Small intestine (tissue), 7 donors: Measurements from ENCODE around the gene MRGPRG. TPM values are rescaled to one million over a fixed set of nuclear protein-coding genes. Genes with fewer than 3 reads are reported as not detected.
A peak's percentile ranks its signal among the peaks of the same experiment; 100 is the strongest.

Experiments
- DNase-seq, 2 donors: peaks; one replicate each; pipeline versions ENCODE4 v3.0.0 to v3.0.0-alpha.2; 2013
- FAIRE-seq: peaks from 2 replicates; lab custom pipeline; 2012; peaks lifted over from hg19 to GRCh38; lab: Jason Lieb, UNC
- H3K27ac ChIP-seq, 3 donors: one replicate each; pipeline ENCODE4 v1.5.1; 2013; ENCODE audit warnings: low read length in 2 of 3, mild to moderate bottlenecking in 2 of 3, control low read depth in 1 of 3, inconsistent platforms in 1 of 3, low read depth in 1 of 3, moderate library complexity in 1 of 3
- H3K27me3 ChIP-seq, 3 donors: one replicate each; pipeline ENCODE4 v1.6.1; 2013; ENCODE audit warnings: low read length in 3 of 3, inconsistent platforms in 1 of 3; ENCODE audit not compliant: control insufficient read depth in 3 of 3, insufficient read depth in 3 of 3
- H3K36me3 ChIP-seq, 3 donors: one replicate each; pipeline ENCODE4 v1.6.1; 2013; ENCODE audit warnings: low read length in 3 of 3, inconsistent platforms in 1 of 3, low read depth in 1 of 3, mild to moderate bottlenecking in 1 of 3, moderate library complexity in 1 of 3; ENCODE audit not compliant: control insufficient read depth in 3 of 3, insufficient read depth in 2 of 3
- H3K4me1 ChIP-seq, 3 donors: one replicate each; pipeline ENCODE4 v1.6.1; 2013; ENCODE audit warnings: low read length in 2 of 3, inconsistent platforms in 1 of 3, low read depth in 1 of 3, mild to moderate bottlenecking in 1 of 3, moderate library complexity in 1 of 3; ENCODE audit not compliant: control insufficient read depth in 3 of 3, insufficient read depth in 2 of 3
- H3K4me3 ChIP-seq, 3 donors: one replicate each; pipeline ENCODE4 v1.5.1; 2013; ENCODE audit warnings: low read length in 3 of 3, control low read depth in 1 of 3, inconsistent platforms in 1 of 3, low read depth in 1 of 3, mild to moderate bottlenecking in 1 of 3, moderate library complexity in 1 of 3
- H3K9me3 ChIP-seq, 2 donors: one replicate each; pipeline ENCODE4 v1.6.1; 2013; ENCODE audit warnings: low read depth in 1 of 2, low read length in 1 of 2; ENCODE audit not compliant: control insufficient read depth in 2 of 2, insufficient read depth in 1 of 2
- WGBS, 3 donors: extraction: QIAGEN DNeasy Blood & Tissue Kit; methylation state at CpG; one replicate each; pipeline ENCODE4 v1.1.7; 2013; 5-methylcytosine and 5-hydroxymethylcytosine counted together
- polyA plus RNA-seq, 4 donors: library from polyadenylated mRNA; stranded (reverse) in 3 of 4; unstranded in 1 of 4; fragments of 200-250 nt in 3 of 4; fragments of 120-200 nt in 1 of 4; gene quantifications; one replicate each; pipeline versions ENCODE4 v1.2.1 to v1.2.3, GENCODE V29; 2013
- donor health status: healthy with polysubstance abuse.
- donor health status: control.
- donor health status: control.
- donor health status: Bipolar disorder and iron deficiency.
- donor health status: healthy.

MRGPRG gene
- polyA plus RNA-seq, 4 donors, result not detected

DNA sequence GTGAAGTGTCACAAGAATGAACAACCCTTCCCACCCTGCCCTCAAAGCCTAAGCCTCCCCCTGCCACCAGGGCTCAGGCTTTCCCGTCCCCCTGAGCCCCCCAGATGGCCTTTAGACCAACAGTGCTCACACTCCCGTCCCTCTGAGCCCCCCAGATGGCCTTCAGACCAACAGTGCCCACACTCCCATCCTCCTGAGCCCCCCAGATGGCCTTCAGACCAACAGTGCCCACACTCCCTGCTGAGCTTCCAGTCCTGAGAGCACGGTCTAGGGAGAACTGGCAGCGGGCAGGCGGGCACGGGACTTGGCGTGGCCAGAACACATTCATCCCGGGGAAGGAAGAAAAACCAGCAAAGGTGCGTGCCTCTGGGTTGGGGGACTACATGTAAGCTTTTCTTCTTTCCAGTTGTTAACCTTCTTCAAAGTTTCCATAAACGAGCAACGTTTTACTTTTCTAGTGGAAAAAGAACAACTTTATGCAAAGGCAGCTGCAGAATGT, 2.5 kb downstream of the MRGPRG start:
- DNase-seq (no peak), FAIRE-seq (no peak)
- no peak overlapping the region for H3K4me3 ChIP-seq
- peaks cover 0 to 4% of the 10 kb centered on the region in 2 donors for H3K9me3 ChIP-seq
- peaks cover 0 to 29% (median 3%) of the 10 kb centered on the region in 3 donors for H3K27me3 ChIP-seq
- H3K4me1 ChIP-seq, result no peaks in the 10 kb centered on the region
- no peak overlapping the region for H3K27ac ChIP-seq
- H3K36me3 ChIP-seq, result no peaks in the 10 kb centered on the region
- 61 to 71% (median 62%) methylated on average over 11 of the region's 11 CpGs for WGBS, 3 donors

DNA sequence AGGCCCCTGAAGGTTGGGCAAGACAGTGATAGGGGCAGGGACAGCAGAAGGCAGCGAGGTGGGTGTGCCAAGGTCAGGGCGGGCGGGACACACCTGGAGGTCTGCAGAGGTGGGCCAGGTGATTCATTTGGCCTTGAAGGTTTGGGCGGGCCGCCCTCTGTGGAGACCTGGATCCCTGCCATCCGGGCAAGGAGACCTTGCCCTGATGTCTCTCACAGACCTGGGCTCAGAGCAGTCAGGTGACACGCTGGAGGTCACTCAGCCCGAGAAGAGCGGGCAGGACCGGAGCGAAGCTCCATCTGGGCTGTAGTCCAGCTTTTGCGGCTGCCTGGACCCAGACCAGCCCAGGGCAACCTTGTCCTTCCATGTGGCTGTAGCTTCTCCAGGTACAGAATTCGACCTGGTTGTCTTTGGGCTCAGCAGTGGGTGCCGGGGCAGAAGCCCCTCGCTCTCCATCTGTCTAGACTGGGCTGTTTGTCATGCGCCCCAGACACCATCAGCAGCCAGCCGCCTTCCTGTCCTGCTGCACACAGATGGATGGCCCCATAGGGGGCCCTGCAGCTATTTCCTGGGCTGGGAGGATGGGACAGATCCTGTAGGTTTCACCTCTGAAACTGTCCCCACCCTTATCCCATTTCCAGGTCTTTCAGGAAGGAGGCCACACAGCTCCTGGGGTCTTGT, 3.1 kb downstream of the MRGPRG start:
- H3K27me3 ChIP-seq, result peaks cover 0 to 23% (median 3%) of the 10 kb centered on the region in 3 donors
- no peak overlapping the region for H3K4me3 ChIP-seq
- H3K4me1 ChIP-seq, result no peaks in the 10 kb centered on the region
- H3K27ac ChIP-seq, result no peak overlapping the region
- DNase-seq, result peak in 1 of 2 donors; percentile 9
- no peak for FAIRE-seq
- peaks cover 0 to 6% of the 10 kb centered on the region in 2 donors for H3K9me3 ChIP-seq
- WGBS, 3 donors, result 18 to 59% (median 39%) methylated on average over 17 of the region's 17 CpGs
- H3K36me3 ChIP-seq, result no peaks in the 10 kb centered on the region

DNA sequence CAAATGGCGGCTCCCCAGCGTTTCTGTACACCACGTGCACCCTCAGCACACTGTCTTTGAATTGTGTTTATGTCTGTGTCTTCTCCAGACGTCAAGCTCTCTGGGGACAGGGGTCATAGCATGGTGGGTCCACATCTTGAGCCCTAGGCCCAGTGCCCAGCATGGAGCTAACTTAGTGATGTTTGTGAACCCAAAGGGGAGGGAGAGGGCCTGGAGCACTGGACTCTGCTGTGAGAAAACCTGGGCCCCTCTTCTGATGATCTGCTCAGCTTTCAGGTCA, 4.3 kb downstream of the MRGPRG start:
- no peak overlapping the region for H3K27ac ChIP-seq
- peaks cover 0 to 8% of the 10 kb centered on the region in 2 donors for H3K9me3 ChIP-seq
- DNase-seq (no peak), FAIRE-seq (no peak)
- H3K27me3 ChIP-seq, result peaks cover 0 to 16% (median 3%) of the 10 kb centered on the region in 3 donors
- no peaks in the 10 kb centered on the region for H3K36me3 ChIP-seq
- WGBS, 3 donors, result 74 to 80% (median 79%) methylated on average over 4 of the region's 4 CpGs
- no peak overlapping the region for H3K4me3 ChIP-seq
- H3K4me1 ChIP-seq, result no peaks in the 10 kb centered on the region

DNA sequence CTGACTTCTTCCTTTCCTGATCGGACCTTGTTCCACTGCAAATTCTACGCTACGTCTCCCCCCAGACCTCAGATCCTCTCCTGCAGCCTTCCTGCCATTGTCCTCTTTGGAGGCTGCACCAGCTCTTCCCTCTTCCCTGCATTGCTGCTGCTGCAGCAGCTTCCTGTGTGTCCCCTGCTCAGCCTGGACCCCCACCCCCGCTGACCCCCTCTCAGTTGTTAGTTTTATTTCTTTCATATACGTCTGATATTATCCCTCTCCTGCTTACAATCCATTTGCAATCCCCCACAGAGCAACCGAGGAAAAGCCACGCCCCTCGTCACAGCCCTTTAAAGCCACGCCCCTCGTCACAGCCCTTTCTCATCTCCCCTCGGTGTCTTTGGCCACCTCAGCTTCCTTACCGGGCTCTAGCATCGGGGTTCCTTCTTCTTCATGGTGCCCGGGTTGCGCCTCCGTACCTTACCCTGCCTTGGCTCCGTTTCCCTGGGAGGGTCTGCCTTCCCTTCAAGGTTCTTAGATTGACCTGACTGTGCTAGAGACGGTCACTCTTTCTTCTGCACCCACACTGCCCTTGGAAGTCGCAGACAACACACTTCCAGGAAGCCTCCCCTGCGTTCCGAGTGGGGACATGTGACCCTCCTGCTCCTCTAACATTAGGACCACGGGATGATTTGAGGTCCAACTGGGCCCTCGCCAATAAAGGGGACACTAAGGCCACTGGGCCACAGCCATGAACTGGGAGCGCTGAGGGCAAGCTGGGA, 4.8 kb downstream of the MRGPRG start:
- FAIRE-seq (no peak), DNase-seq (no peak)
- H3K27me3 ChIP-seq, result peaks cover 0 to 12% (median 3%) of the 10 kb centered on the region in 3 donors
- WGBS, 3 donors, result 58 to 63% (median 61%) methylated on average over 24 of the region's 24 CpGs
- H3K9me3 ChIP-seq, result peaks cover 0 to 8% of the 10 kb centered on the region in 2 donors
- H3K27ac ChIP-seq, result no peak overlapping the region
- no peak overlapping the region for H3K4me3 ChIP-seq
- H3K4me1 ChIP-seq, result no peaks in the 10 kb centered on the region
- no peaks in the 10 kb centered on the region for H3K36me3 ChIP-seq

DNA sequence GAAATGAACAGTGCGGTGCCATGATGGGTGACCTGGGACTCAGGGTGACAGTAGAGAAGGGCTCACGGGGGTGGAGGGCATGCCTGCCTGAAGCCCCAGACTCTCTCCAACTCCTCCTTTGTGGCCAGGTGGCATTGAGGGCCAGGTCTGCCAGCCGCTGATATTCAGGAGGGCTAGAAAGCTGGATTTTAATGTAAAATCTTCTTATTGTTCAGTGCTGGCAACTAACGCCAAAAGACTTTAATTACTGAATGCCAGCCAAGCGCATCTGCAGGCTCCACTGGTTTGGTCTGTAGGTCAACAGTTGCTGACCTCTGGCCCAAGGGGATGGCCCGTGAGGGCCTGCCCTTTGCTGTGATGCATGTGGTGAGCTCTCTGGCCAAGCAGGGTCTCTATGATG, 10.3 kb downstream of the MRGPRG start:
- Histone ChIP-seq H3K9me3 (peaks cover 0 to 8% of the 10 kb centered on the region in 2 donors), H3K4me3 (no peak overlapping the region), H3K36me3 (no peaks in the 10 kb centered on the region), H3K4me1 (peaks cover 0 to 4% (median 0%) of the 10 kb centered on the region in 3 donors), H3K27me3 (peaks cover 0 to 26% (median 4%) of the 10 kb centered on the region in 3 donors), H3K27ac (no peak overlapping the region)
- FAIRE-seq (no peak), DNase-seq (no peak)
- 82 to 88% (median 86%) methylated on average over 6 of the region's 6 CpGs for WGBS, 3 donors

DNA sequence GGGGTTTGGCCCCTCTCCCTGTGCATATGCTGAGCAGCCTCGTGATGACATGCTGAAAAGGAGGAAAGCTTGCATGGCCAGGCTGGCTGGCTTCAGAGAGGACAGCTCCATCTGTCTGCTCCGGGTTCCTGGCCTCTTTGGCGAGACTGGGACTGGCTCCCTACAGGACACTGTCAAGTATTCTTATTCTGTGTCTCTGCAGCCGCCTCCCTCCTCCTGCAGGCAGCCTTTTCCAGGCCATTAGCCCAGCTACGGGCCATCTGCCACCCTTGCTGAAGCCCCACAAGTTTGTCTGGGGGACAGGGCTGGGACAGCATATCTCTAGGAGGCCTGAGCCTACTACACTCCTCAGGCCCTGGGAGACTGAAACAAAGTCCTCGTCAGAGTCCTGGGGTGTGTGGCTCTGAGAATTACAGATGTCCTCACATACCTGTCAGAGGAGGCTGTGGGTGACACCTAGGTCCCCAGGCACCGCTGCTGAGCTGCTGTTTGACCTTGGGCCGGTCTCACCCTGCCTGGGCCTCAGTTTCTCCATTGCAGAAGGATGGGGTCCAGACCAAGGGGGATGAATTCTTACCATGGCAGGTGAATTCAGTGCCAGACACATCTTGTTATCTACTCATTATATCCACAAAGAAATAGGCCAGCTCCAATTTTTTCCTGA, 11.0 kb downstream of the MRGPRG start:
- Histone ChIP-seq H3K9me3 (peaks cover 0 to 8% of the 10 kb centered on the region in 2 donors), H3K27me3 (peaks cover 0 to 32% (median 10%) of the 10 kb centered on the region in 3 donors), H3K4me1 (peaks cover 0 to 4% (median 0%) of the 10 kb centered on the region in 3 donors), H3K36me3 (no peaks in the 10 kb centered on the region), H3K27ac (no peak overlapping the region), H3K4me3 (no peak overlapping the region)
- DNase-seq, result no peak
- FAIRE-seq, result no peak
- 70 to 74% (median 73%) methylated on average over 7 to 8 of the region's 8 CpGs for WGBS, 3 donors

DNA sequence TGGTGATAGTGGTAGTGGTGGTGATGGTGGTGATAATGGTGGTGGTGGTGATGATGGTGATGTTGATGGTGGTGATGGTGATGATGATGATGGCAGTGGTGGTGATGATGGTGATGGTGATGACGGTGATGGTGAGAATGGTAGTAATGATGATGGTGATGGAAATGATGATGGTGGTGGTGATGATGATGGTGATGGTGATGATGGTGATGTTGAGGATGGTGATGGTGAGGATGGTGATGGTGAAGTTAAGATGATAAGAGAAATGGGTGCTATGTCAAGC, 11.8 kb downstream of the MRGPRG start:
- FAIRE-seq (no peak), DNase-seq (no peak)
- Histone ChIP-seq H3K27me3 (peaks cover 0 to 40% (median 17%) of the 10 kb centered on the region in 3 donors), H3K36me3 (no peaks in the 10 kb centered on the region), H3K4me1 (peaks cover 0 to 4% (median 0%) of the 10 kb centered on the region in 3 donors), H3K4me3 (no peak overlapping the region), H3K27ac (no peak overlapping the region), H3K9me3 (peaks cover 0 to 8% of the 10 kb centered on the region in 2 donors)
- 97 to 100% (median 100%) methylated on average over 1 of the region's 1 CpG for WGBS, 3 donors

DNA sequence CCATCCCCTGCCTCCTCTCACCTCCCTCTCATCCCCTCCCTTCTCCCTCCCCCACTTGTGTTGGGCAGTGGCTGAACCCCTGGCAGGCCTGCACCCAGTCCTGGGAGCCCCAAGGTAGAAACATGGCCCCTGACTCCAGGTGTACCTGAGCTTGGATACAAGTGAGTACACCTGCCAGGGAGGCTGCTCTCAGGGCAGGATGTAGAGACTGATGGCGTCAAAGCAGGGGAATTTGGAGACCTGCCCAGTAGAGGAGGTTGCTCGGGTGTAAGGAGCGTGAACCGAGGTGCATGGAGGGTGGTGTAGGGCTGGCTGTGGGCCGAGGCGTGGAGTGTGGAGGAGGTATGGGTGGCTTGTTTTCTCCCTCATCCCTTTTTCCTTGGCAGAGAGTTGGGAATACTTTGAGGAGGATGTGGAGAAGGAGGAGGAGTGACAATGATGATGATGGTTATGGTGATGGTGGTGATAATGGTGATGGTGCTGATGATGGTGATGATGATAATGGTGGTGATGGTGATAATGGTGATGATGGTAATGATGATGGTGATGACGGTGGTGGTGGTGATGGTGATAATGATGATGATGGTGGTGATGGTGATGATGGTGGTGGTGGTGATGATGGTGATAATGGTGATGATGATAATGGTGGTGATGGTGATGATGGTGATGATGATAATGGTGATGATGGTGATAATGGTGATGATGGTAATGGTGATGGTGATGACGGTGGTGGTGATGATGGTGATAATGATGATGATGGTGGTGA, 12.3 kb downstream of the MRGPRG start:
- Histone ChIP-seq H3K36me3 (no peaks in the 10 kb centered on the region), H3K9me3 (peaks cover 0 to 4% of the 10 kb centered on the region in 2 donors), H3K4me1 (peaks cover 0 to 4% (median 0%) of the 10 kb centered on the region in 3 donors), H3K4me3 (no peak overlapping the region), H3K27me3 (peaks cover 0 to 45% (median 20%) of the 10 kb centered on the region in 3 donors), H3K27ac (no peak overlapping the region)
- DNase-seq (no peak), FAIRE-seq (no peak)
- 71 to 84% (median 73%) methylated on average over 8 of the region's 8 CpGs for WGBS, 3 donors
